ENCODE measurements around the gene RHEBL1.
A peak's percentile ranks its signal among the peaks of the same experiment; 100 is the strongest.

The RHEBL1 gene

GRCh38 chr12:49048953-49049352 is 20.8 kb downstream of the RHEBL1 start:
- no peak for DNase-seq (ENCODE audit: extremely low spot score)
- POLR2A ChIA-PET: interaction anchor here (1.5 kb wide), 1 partner anchor 82 kb away, joined by 7 read pairs; the partner anchor contains the start of gene TUBA1B
- CTCF ChIA-PET: no interaction called here
- TF ChIP-seq FOXM1 (IDR thresholded peaks at IDR 0.05; ENCODE audit: borderline replicate concordance): no peak
- TF ChIP-seq PKNOX1 (IDR thresholded peaks at IDR 0.05): no peak
- TF ChIP-seq ARNT (IDR thresholded peaks at IDR 0.05): no peak
- no peak for TF ChIP-seq NFRKB (IDR thresholded peaks at IDR 0.05)
- no peak for TF ChIP-seq LEF1 (IDR thresholded peaks at IDR 0.05; ENCODE audit: borderline replicate concordance)
- TF ChIP-seq BHLHE40 (IDR thresholded peaks at IDR 0.05; ENCODE audit: borderline replicate concordance): no peak
- no peak for TF ChIP-seq TARDBP (IDR thresholded peaks at IDR 0.05)
- no peak for TF ChIP-seq L3MBTL2 (conservative IDR thresholded peaks at IDR 0.05)
- no peak for TF ChIP-seq FOXA1 (IDR thresholded peaks at IDR 0.05)
- TF ChIP-seq SUZ12 (IDR thresholded peaks at IDR 0.05): no peak

- TF ChIP-seq L3MBTL2 (conservative IDR thresholded peaks at IDR 0.05) (no peak), FOXM1 (IDR thresholded peaks at IDR 0.05; ENCODE audit: borderline replicate concordance) (no peak), BHLHE40 (IDR thresholded peaks at IDR 0.05; ENCODE audit: borderline replicate concordance) (no peak), LEF1 (IDR thresholded peaks at IDR 0.05; ENCODE audit: borderline replicate concordance) (no peak), SP1 (IDR thresholded peaks at IDR 0.05) (no peak), SUZ12 (IDR thresholded peaks at IDR 0.05) (no peak), PKNOX1 (IDR thresholded peaks at IDR 0.05) (no peak), ELF4 (IDR thresholded peaks at IDR 0.05) (no peak)
- ChIA-PET CTCF (interaction anchor here (1.0 kb wide), 1 partner anchor 26 kb away, joined by 3 read pairs; no protein-coding TSS in a partner anchor), POLR2A (no interaction called here)
Measured at GRCh38 chr12:49046129-49046895, 23.5 kb downstream of the RHEBL1 start.

GRCh38 chr12:49044660-49045059 is 25.1 kb downstream of the RHEBL1 start:
- ChIA-PET CTCF (interaction anchor here (0.6 to 2.1 kb wide), 8 partner anchors 9 to 192 kb away, joined by 3 to 19 read pairs (median 5); no protein-coding TSS in a partner anchor), POLR2A (interaction anchor here (1.0 to 1.8 kb wide), 3 partner anchors 14 to 25 kb away, joined by 4 to 5 read pairs (median 5); partner anchors contain the start of gene RHEBL1)
- no peak for TF ChIP-seq FOXA1 (IDR thresholded peaks at IDR 0.05)
- TF ChIP-seq ARNT (IDR thresholded peaks at IDR 0.05): no peak
- no peak for DNase-seq (ENCODE audit: extremely low spot score)

More at GRCh38 chr12:49046129-49046895, 23.5 kb downstream of the RHEBL1 start:
- DNase-seq (ENCODE audit: extremely low spot score): no peak

GRCh38 chr12:49043856-49044258 is 25.9 kb downstream of the RHEBL1 start:
- POLR2A ChIA-PET: interaction anchor here (1.0 to 1.8 kb wide), 4 partner anchors 13 to 26 kb away, joined by 3 to 5 read pairs (median 4); partner anchors contain the start of gene RHEBL1
- DNase-seq (ENCODE audit: extremely low spot score): peak; percentile 84
- CTCF ChIA-PET: interaction anchor here (0.6 to 2.1 kb wide), 12 partner anchors 8 to 228 kb away, joined by 3 to 19 read pairs (median 4); no protein-coding TSS in a partner anchor
- TF ChIP-seq L3MBTL2 (conservative IDR thresholded peaks at IDR 0.05) (no peak), SUZ12 (IDR thresholded peaks at IDR 0.05) (no peak), HDGF (IDR thresholded peaks at IDR 0.05; ENCODE audit: borderline replicate concordance) (no peak), LEF1 (IDR thresholded peaks at IDR 0.05; ENCODE audit: borderline replicate concordance) (no peak), BHLHE40 (IDR thresholded peaks at IDR 0.05; ENCODE audit: borderline replicate concordance) (no peak), TARDBP (IDR thresholded peaks at IDR 0.05) (no peak), FOXA1 (IDR thresholded peaks at IDR 0.05) (no peak), NFRKB (IDR thresholded peaks at IDR 0.05) (no peak), PKNOX1 (IDR thresholded peaks at IDR 0.05) (no peak), ZNF384 (IDR thresholded peaks at IDR 0.05) (no peak), SP1 (IDR thresholded peaks at IDR 0.05) (no peak), CTBP1 (IDR thresholded peaks at IDR 0.05; ENCODE audit: borderline replicate concordance) (no peak), FOXM1 (IDR thresholded peaks at IDR 0.05; ENCODE audit: borderline replicate concordance) (no peak), ELF4 (IDR thresholded peaks at IDR 0.05) (no peak), FOXK2 (IDR thresholded peaks at IDR 0.05) (no peak), ARNT (IDR thresholded peaks at IDR 0.05) (no peak)

GRCh38 chr12:49043241-49043640 is 26.5 kb downstream of the RHEBL1 start:
- ChIA-PET CTCF (interaction anchor here (0.6 to 2.1 kb wide), 10 partner anchors 9 to 227 kb away, joined by 3 to 19 read pairs (median 6); no protein-coding TSS in a partner anchor), POLR2A (interaction anchor here (1.2 to 1.8 kb wide), 3 partner anchors 15 to 26 kb away, joined by 3 to 5 read pairs (median 5); partner anchors contain the start of gene RHEBL1)
- TF ChIP-seq ARNT (IDR thresholded peaks at IDR 0.05) (no peak), CTBP1 (IDR thresholded peaks at IDR 0.05; ENCODE audit: borderline replicate concordance) (no peak), BHLHE40 (IDR thresholded peaks at IDR 0.05; ENCODE audit: borderline replicate concordance) (no peak), HDGF (IDR thresholded peaks at IDR 0.05; ENCODE audit: borderline replicate concordance) (no peak), SP1 (IDR thresholded peaks at IDR 0.05) (no peak), LEF1 (IDR thresholded peaks at IDR 0.05; ENCODE audit: borderline replicate concordance) (no peak), PKNOX1 (IDR thresholded peaks at IDR 0.05) (no peak)
- no peak for DNase-seq (ENCODE audit: extremely low spot score)

Measured in HEK293T (cell line).